Measurements from ENCODE around the gene FBXL17.

Gene FBXL17

DNA sequence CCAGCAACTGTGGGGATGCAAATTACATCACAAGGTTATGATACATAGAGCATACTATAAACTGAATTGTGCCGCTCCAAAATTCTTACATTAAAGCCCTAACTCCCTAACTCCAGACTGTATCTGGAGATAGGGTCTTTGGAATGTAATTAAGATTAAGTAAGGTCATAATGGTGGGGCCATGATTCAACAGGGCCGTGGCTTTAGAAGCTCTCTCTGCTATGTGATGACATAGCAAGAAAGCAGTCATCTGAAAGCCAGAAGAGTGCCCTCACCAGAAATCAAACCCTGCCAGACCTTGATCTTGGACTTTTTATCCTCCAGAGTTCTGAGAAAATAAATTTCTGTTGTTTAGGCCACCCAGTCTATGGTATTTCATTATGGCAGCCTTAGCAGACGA lies 123.9 kb downstream of the FBXL17 start:
- no peak for TF ChIP-seq ZNF560 (tag by site-specific recombination; IDR thresholded peaks at IDR 0.05; ENCODE audit: borderline replicate concordance)
- TF ChIP-seq MYNN (tag by site-specific recombination; IDR thresholded peaks at IDR 0.05; ENCODE audit: borderline replicate concordance) = no peak
- TF ChIP-seq ZBTB17 (tag by site-specific recombination; IDR thresholded peaks at IDR 0.05) = no peak
- no peak for TF ChIP-seq ZNF223 (tag by site-specific recombination; IDR thresholded peaks at IDR 0.05)
- TF ChIP-seq ZNF211 (tag by site-specific recombination; IDR thresholded peaks at IDR 0.05; ENCODE audit: low read depth) = no peak
- TF ChIP-seq ZFHX2 (tag by site-specific recombination; conservative IDR thresholded peaks at IDR 0.05) = no peak
- Histone ChIP-seq H3K9me3 (ENCODE audit: control insufficient read depth, insufficient read depth, low read depth, low read length) (no peaks in the 10 kb centered on the region), H3K4me3 (ENCODE audit: low read depth, low read length) (no peak overlapping the region), H3K36me3 (ENCODE audit: control insufficient read depth in 2 of 2, insufficient read depth in 1 of 2, low read length in 2 of 2) (no peaks in the 10 kb centered on the region), H3K4me1 (ENCODE audit: control insufficient read depth, insufficient read depth, low read length) (peaks cover 15% of the 10 kb centered on the region), H3K27ac (ENCODE audit: extremely low read depth, low read depth, low read length) (no peak overlapping the region)
- CTCF ChIA-PET = interaction anchor here (0.7 to 3.1 kb wide), 3 partner anchors 10 to 108 kb away, joined by 3 to 17 read pairs (median 3); no protein-coding TSS in a partner anchor
- POLR2A ChIA-PET = no interaction called here

GRCh38 chr5:108255468-108255867 lies 126.4 kb downstream of the FBXL17 start:
- Histone ChIP-seq H3K36me3 (ENCODE audit: control insufficient read depth in 2 of 2, insufficient read depth in 1 of 2, low read length in 2 of 2) (no peaks in the 10 kb centered on the region), H3K4me1 (ENCODE audit: control insufficient read depth, insufficient read depth, low read length) (peaks cover 14% of the 10 kb centered on the region), H3K27ac (ENCODE audit: extremely low read depth, low read depth, low read length) (no peak overlapping the region), H3K9me3 (ENCODE audit: control insufficient read depth, insufficient read depth, low read depth, low read length) (no peaks in the 10 kb centered on the region), H3K4me3 (ENCODE audit: low read depth, low read length) (no peak overlapping the region)
- TF ChIP-seq ZNF2 (tag by site-specific recombination; IDR thresholded peaks at IDR 0.05) = no peak
- peak; percentile 44; the same call in 1 of the 2 replicates for TF ChIP-seq SCRT1 (tag by site-specific recombination; IDR thresholded peaks at IDR 0.05; ENCODE audit: borderline replicate concordance)
- no peak for TF ChIP-seq ZNF514 (tag by site-specific recombination; IDR thresholded peaks at IDR 0.05)
- no peak for TF ChIP-seq GLI2 (tag by site-specific recombination; IDR thresholded peaks at IDR 0.05; ENCODE audit: borderline replicate concordance, low read depth)
- TF ChIP-seq ZNF600 (tag by site-specific recombination; IDR thresholded peaks at IDR 0.05) = no peak
- TF ChIP-seq, protein P1, sequence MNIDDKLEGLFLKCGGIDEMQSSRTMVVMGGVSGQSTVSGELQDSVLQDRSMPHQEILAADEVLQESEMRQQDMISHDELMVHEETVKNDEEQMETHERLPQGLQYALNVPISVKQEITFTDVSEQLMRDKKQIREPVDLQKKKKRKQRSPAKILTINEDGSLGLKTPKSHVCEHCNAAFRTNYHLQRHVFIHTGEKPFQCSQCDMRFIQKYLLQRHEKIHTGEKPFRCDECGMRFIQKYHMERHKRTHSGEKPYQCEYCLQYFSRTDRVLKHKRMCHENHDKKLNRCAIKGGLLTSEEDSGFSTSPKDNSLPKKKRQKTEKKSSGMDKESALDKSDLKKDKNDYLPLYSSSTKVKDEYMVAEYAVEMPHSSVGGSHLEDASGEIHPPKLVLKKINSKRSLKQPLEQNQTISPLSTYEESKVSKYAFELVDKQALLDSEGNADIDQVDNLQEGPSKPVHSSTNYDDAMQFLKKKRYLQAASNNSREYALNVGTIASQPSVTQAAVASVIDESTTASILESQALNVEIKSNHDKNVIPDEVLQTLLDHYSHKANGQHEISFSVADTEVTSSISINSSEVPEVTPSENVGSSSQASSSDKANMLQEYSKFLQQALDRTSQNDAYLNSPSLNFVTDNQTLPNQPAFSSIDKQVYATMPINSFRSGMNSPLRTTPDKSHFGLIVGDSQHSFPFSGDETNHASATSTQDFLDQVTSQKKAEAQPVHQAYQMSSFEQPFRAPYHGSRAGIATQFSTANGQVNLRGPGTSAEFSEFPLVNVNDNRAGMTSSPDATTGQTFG (tag by site-specific recombination; IDR thresholded peaks at IDR 0.05; ENCODE audit: borderline replicate concordance) = no peak
- CTCF ChIA-PET = no interaction called here
- POLR2A ChIA-PET = no interaction called here

GRCh38 chr5:108251350-108251749 lies 130.5 kb downstream of the FBXL17 start:
- ChIA-PET POLR2A (no interaction called here), CTCF (interaction anchor here (0.6 to 2.5 kb wide), 2 partner anchors 9 to 166 kb away, joined by 3 to 10 read pairs; no protein-coding TSS in a partner anchor)
- Histone ChIP-seq H3K4me3 (ENCODE audit: low read depth, low read length) (no peak overlapping the region), H3K9me3 (ENCODE audit: control insufficient read depth, insufficient read depth, low read depth, low read length) (no peaks in the 10 kb centered on the region), H3K4me1 (ENCODE audit: control insufficient read depth, insufficient read depth, low read length) (peaks cover 11% of the 10 kb centered on the region; the same call in 1 of the 2 replicates), H3K36me3 (ENCODE audit: control insufficient read depth in 2 of 2, insufficient read depth in 1 of 2, low read length in 2 of 2) (no peaks in the 10 kb centered on the region), H3K27ac (ENCODE audit: extremely low read depth, low read depth, low read length) (no peak overlapping the region)
- TF ChIP-seq, protein P2, sequence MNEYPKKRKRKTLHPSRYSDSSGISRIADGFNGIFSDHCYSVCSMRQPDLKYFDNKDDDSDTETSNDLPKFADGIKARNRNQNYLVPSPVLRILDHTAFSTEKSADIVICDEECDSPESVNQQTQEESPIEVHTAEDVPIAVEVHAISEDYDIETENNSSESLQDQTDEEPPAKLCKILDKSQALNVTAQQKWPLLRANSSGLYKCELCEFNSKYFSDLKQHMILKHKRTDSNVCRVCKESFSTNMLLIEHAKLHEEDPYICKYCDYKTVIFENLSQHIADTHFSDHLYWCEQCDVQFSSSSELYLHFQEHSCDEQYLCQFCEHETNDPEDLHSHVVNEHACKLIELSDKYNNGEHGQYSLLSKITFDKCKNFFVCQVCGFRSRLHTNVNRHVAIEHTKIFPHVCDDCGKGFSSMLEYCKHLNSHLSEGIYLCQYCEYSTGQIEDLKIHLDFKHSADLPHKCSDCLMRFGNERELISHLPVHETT (tag by site-specific recombination; IDR thresholded peaks at IDR 0.05) = no peak
- TF ChIP-seq ZNF585B (tag by site-specific recombination; IDR thresholded peaks at IDR 0.05) (no peak), PRDM4 (tag by site-specific recombination; IDR thresholded peaks at IDR 0.05) (no peak), ZNF302 (tag by site-specific recombination; IDR thresholded peaks at IDR 0.05; ENCODE audit: low read depth) (no peak)
